Heart left ventricle (tissue), 13 donors: ENCODE data around the gene SLC25A1.

Experiments
- POLR2A ChIP-seq, 2 donors: fragments of 450-650 bp; IDR thresholded peaks; one replicate each; pipeline ENCODE4 v1.6.1; 2017; ENCODE audit warnings: antibody characterized with exemption in 2 of 2, mild to moderate bottlenecking in 2 of 2, moderate library complexity in 2 of 2
- TF ChIP-seq, protein P1 (sequence below), 12 donors: fragments of 200-600 bp; sonication (generic) in 4 of 12; IDR thresholded peaks; one replicate each; pipeline versions ENCODE4 v1.5.0 to v1.8.0; 2018 to 2022; ENCODE audit warnings: antibody characterized with exemption in 12 of 12, mild to moderate bottlenecking in 5 of 12
- donor health status: ischemic (EF 13 %, LVEDD 7.1; RV severe dilation, severe dysfunction).
- donor health status: DM: no; HTN: yes; CAD: no.
- donor health status: DM: no; HTN: no; CAD: no.
- donor health status: ischemic (EF 25% LVEDD 6.9; RV normal size, moderate dysfunction).
- donor health status: ischemic (EF 25% LVEDD 5.7; RV mildly dilated, moderate dysfunction).
- donor health status: ischemic (EF 35%, LVEDD 5.7; RV mildly dilated, moderate dysfunction).
- donor health status: nonischemic (EF 11% LVEDD 7.7; RV severe dilation, severe dysfunction).
- donor health status: DM: yes; HTN: yes; CAD: no.
- donor health status: PGD.
- donor health status: ischemic (EF 29% LVEDD 5.4; RV normal size, mild dysfunction).
- donor health status: nonischemic (EF 23%, LVEDD 6.1; RV moderate dilation, normal function).

DNA sequence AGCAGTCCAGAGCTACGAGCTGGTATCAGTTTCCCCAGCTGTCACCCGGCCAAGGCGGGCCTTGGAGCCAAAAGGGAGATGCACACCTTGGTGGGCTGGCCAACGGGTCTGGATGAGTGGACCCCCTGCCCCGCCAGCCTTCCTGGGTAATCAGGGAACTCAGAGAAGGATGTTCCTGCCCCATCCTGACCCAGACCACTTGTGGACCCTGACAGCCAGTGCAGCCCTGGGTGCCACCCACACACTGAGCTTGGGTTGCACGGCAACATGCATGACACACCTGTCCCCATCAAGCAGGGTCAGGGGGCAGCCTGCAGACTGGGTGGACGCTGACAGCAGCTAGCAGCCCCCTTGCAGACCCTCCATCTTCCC lies 8.6 kb downstream of the SLC25A1 start:
- TF ChIP-seq POLR2A (IDR thresholded peaks at IDR 0.05), result no peak
- TF ChIP-seq, protein P1, sequence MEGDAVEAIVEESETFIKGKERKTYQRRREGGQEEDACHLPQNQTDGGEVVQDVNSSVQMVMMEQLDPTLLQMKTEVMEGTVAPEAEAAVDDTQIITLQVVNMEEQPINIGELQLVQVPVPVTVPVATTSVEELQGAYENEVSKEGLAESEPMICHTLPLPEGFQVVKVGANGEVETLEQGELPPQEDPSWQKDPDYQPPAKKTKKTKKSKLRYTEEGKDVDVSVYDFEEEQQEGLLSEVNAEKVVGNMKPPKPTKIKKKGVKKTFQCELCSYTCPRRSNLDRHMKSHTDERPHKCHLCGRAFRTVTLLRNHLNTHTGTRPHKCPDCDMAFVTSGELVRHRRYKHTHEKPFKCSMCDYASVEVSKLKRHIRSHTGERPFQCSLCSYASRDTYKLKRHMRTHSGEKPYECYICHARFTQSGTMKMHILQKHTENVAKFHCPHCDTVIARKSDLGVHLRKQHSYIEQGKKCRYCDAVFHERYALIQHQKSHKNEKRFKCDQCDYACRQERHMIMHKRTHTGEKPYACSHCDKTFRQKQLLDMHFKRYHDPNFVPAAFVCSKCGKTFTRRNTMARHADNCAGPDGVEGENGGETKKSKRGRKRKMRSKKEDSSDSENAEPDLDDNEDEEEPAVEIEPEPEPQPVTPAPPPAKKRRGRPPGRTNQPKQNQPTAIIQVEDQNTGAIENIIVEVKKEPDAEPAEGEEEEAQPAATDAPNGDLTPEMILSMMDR (IDR thresholded peaks at IDR 0.05), result no peak
